A549 (cell line): ENCODE data around the gene GPX3. TPM values are rescaled to one million over a fixed set of nuclear protein-coding genes. Genes with fewer than 3 reads are reported as not detected.

Experiments
- ATAC-seq, 2 experiments: fragments of 200-7000 bp in 1 of 2; fragments of >200 bp in 1 of 2; cut with Nextera tagmentation in 1 of 2; cut with Tn5 transposase in 1 of 2; 3 replicates each; pipeline versions ENCODE4 v1.8.0 to v1.9.1; 2018 to 2020; ENCODE audit warnings: mild to moderate bottlenecking in 1 of 2, moderate library complexity in 1 of 2
- CTCF ChIA-PET: fragments of 300-600 bp; sonication (Branson Sonifier 250); formaldehyde crosslinking; extraction: SDS; loops from one replicate; lab custom pipeline; 2021; ENCODE audit warnings: antibody characterized with exemption, inconsistent platforms; lab: Yijun Ruan, JAX
- POLR2A ChIA-PET: fragments of 350-600 bp; formaldehyde crosslinking; extraction: SDS; loops from one replicate; lab custom pipeline; 2021; ENCODE audit warnings: antibody characterized with exemption, inconsistent platforms; lab: Yijun Ruan, JAX
- DNase-seq, 2 experiments: peaks; one replicate each; pipeline versions ENCODE4 v3.0.0 to v3.0.0-alpha.2; 2011 to 2016; ENCODE audit warnings: low read depth in 1 of 2, low spot score in 1 of 2
- FAIRE-seq: peaks from 2 replicates; lab custom pipeline; 2011; peaks lifted over from hg19 to GRCh38; lab: Jason Lieb, UNC
- H3K27ac ChIP-seq, 2 experiments: fragments of >200 bp; sonication (Bioruptor Twin); formaldehyde crosslinking; 3 replicates each; pipeline ENCODE4 v1.5.1; 2016 to 2017
- H3K4me1 ChIP-seq: fragments of >200 bp; sonication (Bioruptor Twin); formaldehyde crosslinking; 3 replicates; pipeline ENCODE4 v1.6.1; 2016
- H3K4me2 ChIP-seq: fragments of >200 bp; sonication (Bioruptor Twin); formaldehyde crosslinking; 3 replicates; pipeline ENCODE4 v1.6.1; 2016
- H3K4me3 ChIP-seq: fragments of >200 bp; sonication (Bioruptor Twin); formaldehyde crosslinking; 3 replicates; pipeline ENCODE4 v1.5.1; 2016
- H3K9me3 ChIP-seq: fragments of >200 bp; sonication (Bioruptor Twin); formaldehyde crosslinking; 3 replicates; pipeline ENCODE4 v1.6.1; 2016
- CBX8 ChIP-seq: fragments of 200-600 bp; sonication (generic); IDR thresholded peaks from 2 replicates; pipeline ENCODE4 v1.6.1; 2016
- CHD4 ChIP-seq: fragments of 200-600 bp; sonication (generic); IDR thresholded peaks from 2 replicates; pipeline ENCODE4 v1.6.1; 2016; ENCODE audit warnings: antibody characterized with exemption, mild to moderate bottlenecking, borderline replicate concordance
- CTCF ChIP-seq: fragments of >200 bp; sonication (Bioruptor Twin); formaldehyde crosslinking; IDR thresholded peaks from 3 replicates; pipeline ENCODE4 v1.5.1; 2016
- EP300 ChIP-seq, 2 experiments: fragments of >200 bp; sonication (Bioruptor Twin); formaldehyde crosslinking; IDR thresholded peaks; 2 replicates in 1 of 2; 3 replicates in 1 of 2; pipeline ENCODE4 v1.6.1; 2016 to 2017
- ESRRA ChIP-seq: fragments of 150-350 bp; IDR thresholded peaks from 2 replicates; pipeline ENCODE4 v1.6.1; 2014; ENCODE audit warnings: mild to moderate bottlenecking, low read length, borderline replicate concordance
- FOSB ChIP-seq: fragments of 250-450 bp; sonication (Bioruptor Pico); IDR thresholded peaks from 2 replicates; pipeline ENCODE4 v1.5.0; 2020; ENCODE audit warnings: mild to moderate bottlenecking, moderate library complexity
- FOSL2 ChIP-seq, 2 experiments: fragments of 450-650 bp in 1 of 2; fragments of >200 bp in 1 of 2; sonication (Bioruptor Twin) in 1 of 2; formaldehyde crosslinking; IDR thresholded peaks; 2 replicates each; pipeline versions ENCODE4 v1.5.0 to v1.6.1; 2016 to 2020; ENCODE audit warnings: mild to moderate bottlenecking in 1 of 2, moderate library complexity in 1 of 2
- HDAC2 ChIP-seq: fragments of 200-600 bp; sonication (generic); IDR thresholded peaks from 2 replicates; pipeline ENCODE4 v1.6.1; 2016
- HEYL ChIP-seq: fragments of 250-450 bp; sonication (Bioruptor Pico); IDR thresholded peaks from 2 replicates; pipeline ENCODE4 v1.8.0; 2021; ENCODE audit warnings: mild to moderate bottlenecking, moderate library complexity
- HOXA7 ChIP-seq: fragments of 250-450 bp; sonication (Bioruptor Pico); IDR thresholded peaks from 2 replicates; pipeline ENCODE4 v1.5.0; 2020; ENCODE audit warnings: mild to moderate bottlenecking, moderate library complexity
- HOXB5 ChIP-seq: fragments of 250-450 bp; sonication (Bioruptor Pico); IDR thresholded peaks from 2 replicates; pipeline ENCODE4 v1.5.0; 2020; ENCODE audit warnings: mild to moderate bottlenecking, moderate library complexity
- JUN ChIP-seq, 2 experiments: fragments of >200 bp; sonication (Bioruptor Twin); formaldehyde crosslinking; IDR thresholded peaks; 2 replicates in 1 of 2; 3 replicates in 1 of 2; pipeline ENCODE4 v1.6.1; 2016 to 2017
- JUNB ChIP-seq: fragments of >200 bp; sonication (Bioruptor Twin); formaldehyde crosslinking; IDR thresholded peaks from 2 replicates; pipeline ENCODE4 v1.6.1; 2016
- KDM5A ChIP-seq: fragments of 200-600 bp; sonication (generic); IDR thresholded peaks from 2 replicates; pipeline ENCODE4 v1.6.1; 2016; ENCODE audit warnings: antibody characterized with exemption, mild to moderate bottlenecking
- MAFK ChIP-seq: fragments of 450-650 bp; IDR thresholded peaks from 2 replicates; pipeline ENCODE4 v1.6.1; 2014; ENCODE audit not compliant: partially characterized antibody
- MAZ ChIP-seq: fragments of 150-350 bp; IDR thresholded peaks from 2 replicates; pipeline ENCODE4 v1.6.1; 2014; ENCODE audit warnings: antibody characterized with exemption, low read depth, low read length, borderline replicate concordance
- NPAS2 ChIP-seq: fragments of 250-450 bp; sonication (Bioruptor Pico); IDR thresholded peaks from 2 replicates; pipeline ENCODE4 v1.8.0; 2022; ENCODE audit warnings: mild to moderate bottlenecking, moderate library complexity, borderline replicate concordance
- RAD21 ChIP-seq, 2 experiments: fragments of >200 bp in 1 of 2; sonication (Bioruptor Twin) in 1 of 2; formaldehyde crosslinking in 1 of 2; IDR thresholded peaks in 1 of 2; conservative IDR thresholded peaks in 1 of 2; 2 replicates in 1 of 2; 3 replicates in 1 of 2; pipeline ENCODE4 v1.6.1; 2012 to 2018; ENCODE audit warnings: inconsistent platforms in 1 of 2
- RARB ChIP-seq: fragments of 250-450 bp; sonication (Bioruptor Pico); IDR thresholded peaks from 2 replicates; pipeline ENCODE4 v1.8.0; 2021; ENCODE audit warnings: mild to moderate bottlenecking, moderate library complexity
- RFX5 ChIP-seq: fragments of 450-650 bp; IDR thresholded peaks from 2 replicates; pipeline ENCODE4 v1.7.1; 2014; ENCODE audit warnings: antibody characterized with exemption, mild to moderate bottlenecking, moderate library complexity
- RNF2 ChIP-seq: fragments of 200-600 bp; sonication (generic); IDR thresholded peaks from 2 replicates; pipeline ENCODE4 v1.6.1; 2016; ENCODE audit warnings: low read depth, mild to moderate bottlenecking, antibody characterized with exemption, moderate library complexity, borderline replicate concordance
- SMC3 ChIP-seq: fragments of >200 bp; sonication (Bioruptor Twin); formaldehyde crosslinking; IDR thresholded peaks from 3 replicates; pipeline ENCODE4 v1.6.1; 2018; ENCODE audit warnings: inconsistent platforms
- SREBF2 ChIP-seq: fragments of 450-650 bp; IDR thresholded peaks from 2 replicates; pipeline ENCODE4 v1.6.1; 2014; ENCODE audit warnings: mild to moderate bottlenecking, moderate library complexity
- TFCP2L1 ChIP-seq: fragments of 250-450 bp; sonication (Bioruptor Pico); IDR thresholded peaks from 2 replicates; pipeline ENCODE4 v1.5.0; 2021; ENCODE audit warnings: mild to moderate bottlenecking
- TP53 ChIP-seq: fragments of 250-450 bp; sonication (Bioruptor Pico); IDR thresholded peaks from 2 replicates; pipeline ENCODE4 v1.5.0; 2021; ENCODE audit warnings: mild to moderate bottlenecking, moderate library complexity
- ZC3H11A ChIP-seq: fragments of 450-650 bp; IDR thresholded peaks from 2 replicates; pipeline ENCODE4 v1.6.1; 2014; ENCODE audit warnings: antibody characterized with exemption, mild to moderate bottlenecking
- ZFP36 ChIP-seq: fragments of 450-650 bp; IDR thresholded peaks from 2 replicates; pipeline ENCODE4 v1.6.1; 2014; ENCODE audit warnings: borderline replicate concordance; ENCODE audit not compliant: partially characterized antibody
- ZNF302 ChIP-seq: fragments of 250-450 bp; sonication (Bioruptor Pico); IDR thresholded peaks from 2 replicates; pipeline ENCODE4 v1.9.0; 2021; ENCODE audit warnings: inconsistent platforms, mild to moderate bottlenecking, moderate library complexity
- WGBS: methylation state at CpG from one replicate; pipeline ENCODE4 v1.1.6; 2017; ENCODE audit errors: missing lambda C conversion rate; 5-methylcytosine and 5-hydroxymethylcytosine counted together
- polyA plus RNA-seq, 4 experiments: library from polyadenylated mRNA; depleted of rRNA in 3 of 4; stranded (reverse); fragments of >200 nt; fragmentation: RNase III in 1 of 4; extraction: RNeasy Plus Mini Kit Qiagen cat#74134 plus additional on column Dnase treatment in 1 of 4; gene quantifications; 2 replicates in 3 of 4; 3 replicates in 1 of 4; pipeline ENCODE4 v1.2.3, GENCODE V29; 2011 to 2017
- TF ChIP-seq, protein P1 (sequence below): fragments of 250-450 bp; sonication (Bioruptor Pico); IDR thresholded peaks from 2 replicates; pipeline ENCODE4 v1.5.0; 2021; ENCODE audit warnings: mild to moderate bottlenecking, moderate library complexity, borderline replicate concordance
- TF ChIP-seq, protein P2 (sequence below): fragments of 450-650 bp; IDR thresholded peaks from 2 replicates; pipeline ENCODE4 v1.6.1; 2014; ENCODE audit warnings: antibody characterized with exemption

The GPX3 gene
- polyA plus RNA-seq, 2 of the 4 experiments (the other 2 are of a cell fraction), result 16.2 to 26.4 TPM

DNA sequence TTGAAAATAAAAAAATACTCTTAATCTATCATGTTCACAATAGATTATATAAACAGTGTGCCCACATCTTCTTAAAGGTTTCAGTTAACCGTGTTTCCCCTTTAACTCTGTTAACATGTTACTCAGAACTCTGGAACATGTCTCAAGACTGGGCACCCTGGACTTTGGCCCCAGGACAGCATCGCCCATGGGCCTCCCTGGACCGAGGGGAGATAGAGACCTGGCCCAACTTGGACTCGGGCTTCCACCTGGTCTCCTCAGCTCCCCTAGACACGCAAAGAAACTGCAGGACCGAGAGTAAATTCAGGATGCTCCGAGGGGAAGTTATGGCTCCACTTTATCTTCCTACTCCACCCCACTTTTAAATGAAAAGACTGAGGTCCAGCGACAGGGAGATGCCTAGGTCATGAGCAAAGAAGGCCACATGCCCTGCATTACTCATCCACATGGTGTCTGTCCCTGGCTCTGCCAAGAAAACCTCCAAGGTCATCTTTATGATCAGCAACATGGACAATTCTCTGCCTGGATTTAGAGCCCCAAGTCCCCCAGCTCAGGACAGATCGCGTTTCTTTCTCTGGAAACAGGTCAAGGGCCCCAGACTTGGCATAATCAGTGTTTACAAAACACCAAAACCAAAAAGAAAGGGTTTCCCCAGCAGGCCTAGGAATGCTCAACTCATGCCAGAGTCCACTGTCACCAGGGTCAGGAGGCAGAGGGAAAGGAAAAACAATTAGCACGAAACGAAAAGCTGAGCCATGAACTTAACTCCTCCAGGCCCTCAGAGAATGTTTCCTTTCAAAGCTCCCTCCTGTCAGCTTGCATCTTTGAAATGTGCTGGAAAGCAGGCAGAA is 17.4 kb downstream of the GPX3 start:
- ChIA-PET CTCF (interaction anchor here (0.6 to 15.1 kb wide), 3 partner anchors 13 to 78 kb away, joined by 5 to 151 read pairs (median 66); no protein-coding TSS in a partner anchor), POLR2A (no interaction called here)
- Histone ChIP-seq H3K27ac (peak overlapping the region in 1 of 2 experiments; percentile 13; a peak in 1 of 6 replicates), H3K4me1 (peaks cover 39% of the 10 kb centered on the region), H3K9me3 (no peaks in the 10 kb centered on the region), H3K4me2 (no peak overlapping the region; the same call in 2 of the 3 replicates), H3K4me3 (no peak overlapping the region)
- TF ChIP-seq FOSB, result no peak
- TF ChIP-seq ZC3H11A, result no peak
- no peak for TF ChIP-seq ESRRA
- TF ChIP-seq MAZ, result no peak
- TF ChIP-seq JUNB, result no peak
- no peak for TF ChIP-seq KDM5A
- no peak for TF ChIP-seq HDAC2
- no peak for TF ChIP-seq HOXA7
- TF ChIP-seq RAD21 (conservative IDR thresholded peaks at IDR 0.05 in 1 of 2, IDR thresholded peaks at IDR 0.05 in 1 of 2), result no peak
- no peak for TF ChIP-seq CHD4
- no peak for TF ChIP-seq JUN (IDR thresholded peaks at IDR 0.05)
- ATAC-seq, result no peak
- 78% methylated on average over 12 of the region's 12 CpGs for WGBS
- DNase-seq, result no peak
- no peak for FAIRE-seq

- no peak for FAIRE-seq
Observed at GRCh38 chr5:151038412-151038745, 18.0 kb downstream of the GPX3 start.

DNA sequence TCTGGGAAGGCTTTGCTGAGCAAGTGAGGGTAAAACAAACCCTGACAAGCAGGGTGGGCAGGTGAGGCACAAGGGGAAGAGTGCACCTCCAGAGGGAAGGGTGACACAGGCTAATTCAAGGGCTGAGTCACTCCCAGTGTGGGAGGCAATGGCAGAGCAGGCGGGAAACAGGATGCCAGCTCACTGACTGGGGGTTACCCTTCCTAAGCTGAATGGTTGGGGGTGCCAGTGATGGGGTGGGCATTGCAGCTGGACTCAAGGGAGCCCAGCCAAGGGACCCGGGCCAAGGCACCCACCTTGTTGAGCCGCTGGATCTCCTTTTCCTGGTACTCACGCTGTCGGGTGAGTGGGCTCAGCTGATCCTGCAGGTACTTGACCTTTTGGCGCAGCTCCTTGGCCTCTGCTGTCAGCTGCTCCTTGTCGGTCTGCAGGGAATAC is 18.4 kb downstream of the GPX3 start:
- WGBS, result 68% methylated on average over 6 of the region's 7 CpGs
- Histone ChIP-seq H3K4me3 (no peak overlapping the region), H3K9me3 (no peaks in the 10 kb centered on the region), H3K27ac (peak overlapping the region in 1 of 2 experiments; percentile 13; a peak in 1 of 6 replicates), H3K4me1 (peaks cover 39% of the 10 kb centered on the region), H3K4me2 (no peak overlapping the region)
- ATAC-seq (no peak), DNase-seq (no peak), FAIRE-seq (no peak)
- POLR2A ChIA-PET, result no interaction called here
- CTCF ChIA-PET, result interaction anchor here (0.6 to 15.1 kb wide), 3 partner anchors 12 to 77 kb away, joined by 5 to 151 read pairs (median 66); no protein-coding TSS in a partner anchor
- TF ChIP-seq EP300 (IDR thresholded peaks at IDR 0.05) (no peak), CBX8 (no peak), HOXA7 (no peak), KDM5A (no peak), RFX5 (no peak), SREBF2 (no peak), TFCP2L1 (CRISPR knock-in tag) (no peak), ZNF302 (CRISPR knock-in tag) (no peak), RNF2 (no peak), RARB (CRISPR knock-in tag) (no peak), FOSL2 (IDR thresholded peaks at IDR 0.05) (no peak), FOSL2 (CRISPR knock-in tag; IDR thresholded peaks at IDR 0.05) (no peak), RAD21 (conservative IDR thresholded peaks at IDR 0.05 in 1 of 2, IDR thresholded peaks at IDR 0.05 in 1 of 2) (no peak), CTCF (no peak), HDAC2 (no peak), HOXB5 (CRISPR knock-in tag) (no peak), HEYL (CRISPR knock-in tag) (no peak)
- TF ChIP-seq, protein P1, sequence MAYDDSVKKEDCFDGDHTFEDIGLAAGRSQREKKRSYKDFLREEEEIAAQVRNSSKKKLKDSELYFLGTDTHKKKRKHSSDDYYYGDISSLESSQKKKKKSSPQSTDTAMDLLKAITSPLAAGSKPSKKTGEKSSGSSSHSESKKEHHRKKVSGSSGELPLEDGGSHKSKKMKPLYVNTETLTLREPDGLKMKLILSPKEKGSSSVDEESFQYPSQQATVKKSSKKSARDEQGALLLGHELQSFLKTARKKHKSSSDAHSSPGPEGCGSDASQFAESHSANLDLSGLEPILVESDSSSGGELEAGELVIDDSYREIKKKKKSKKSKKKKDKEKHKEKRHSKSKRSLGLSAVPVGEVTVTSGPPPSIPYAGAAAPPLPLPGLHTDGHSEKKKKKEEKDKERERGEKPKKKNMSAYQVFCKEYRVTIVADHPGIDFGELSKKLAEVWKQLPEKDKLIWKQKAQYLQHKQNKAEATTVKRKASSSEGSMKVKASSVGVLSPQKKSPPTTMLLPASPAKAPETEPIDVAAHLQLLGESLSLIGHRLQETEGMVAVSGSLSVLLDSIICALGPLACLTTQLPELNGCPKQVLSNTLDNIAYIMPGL, result no peak
- TF ChIP-seq, protein P2, sequence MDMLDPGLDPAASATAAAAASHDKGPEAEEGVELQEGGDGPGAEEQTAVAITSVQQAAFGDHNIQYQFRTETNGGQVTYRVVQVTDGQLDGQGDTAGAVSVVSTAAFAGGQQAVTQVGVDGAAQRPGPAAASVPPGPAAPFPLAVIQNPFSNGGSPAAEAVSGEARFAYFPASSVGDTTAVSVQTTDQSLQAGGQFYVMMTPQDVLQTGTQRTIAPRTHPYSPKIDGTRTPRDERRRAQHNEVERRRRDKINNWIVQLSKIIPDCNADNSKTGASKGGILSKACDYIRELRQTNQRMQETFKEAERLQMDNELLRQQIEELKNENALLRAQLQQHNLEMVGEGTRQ, result no peak

More at GRCh38 chr5:151038412-151038745, 18.0 kb downstream of the GPX3 start:
- H3K4me2 ChIP-seq, result no peak overlapping the region
- POLR2A ChIA-PET, result no interaction called here
- ATAC-seq (no peak), DNase-seq (no peak)
- peak overlapping the region in 1 of 2 experiments; percentile 13; a peak in 1 of 6 replicates for H3K27ac ChIP-seq
- H3K9me3 ChIP-seq, result no peaks in the 10 kb centered on the region
- no peak overlapping the region for H3K4me3 ChIP-seq
- WGBS, result 93% methylated on average over 8 of the region's 8 CpGs
- peaks cover 39% of the 10 kb centered on the region for H3K4me1 ChIP-seq
- CTCF ChIA-PET, result interaction anchor here (0.6 to 15.1 kb wide), 3 partner anchors 13 to 77 kb away, joined by 5 to 151 read pairs (median 66); no protein-coding TSS in a partner anchor
- TF ChIP-seq KDM5A (no peak), CHD4 (no peak), FOSL2 (IDR thresholded peaks at IDR 0.05) (no peak), FOSL2 (CRISPR knock-in tag; IDR thresholded peaks at IDR 0.05) (no peak), MAFK (no peak), ZFP36 (no peak), EP300 (IDR thresholded peaks at IDR 0.05) (no peak), FOSB (no peak), CBX8 (no peak), TP53 (CRISPR knock-in tag) (no peak), TFCP2L1 (CRISPR knock-in tag) (no peak), SMC3 (no peak), NPAS2 (CRISPR knock-in tag) (no peak), RNF2 (no peak), ZC3H11A (no peak)
